Activated T-cell treated with anti-CD3 and anti-CD28 coated beads for 4 hours (primary cell): ENCODE measurements around the gene VMA21.

Experiments used
- DNase-seq: peaks from one replicate; pipeline ENCODE4 v3.0.0-alpha.2; 2020

Gene VMA21, protein sequence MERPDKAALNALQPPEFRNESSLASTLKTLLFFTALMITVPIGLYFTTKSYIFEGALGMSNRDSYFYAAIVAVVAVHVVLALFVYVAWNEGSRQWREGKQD

GRCh38 chrX:151396825-151397740, at the start of gene VMA21:
TSS of gene VMA21 (plus strand) at chrX:151397206. CDS start at chrX:151397309, 103 bp downstream.
- DNase-seq: peak; percentile 63

DNA sequence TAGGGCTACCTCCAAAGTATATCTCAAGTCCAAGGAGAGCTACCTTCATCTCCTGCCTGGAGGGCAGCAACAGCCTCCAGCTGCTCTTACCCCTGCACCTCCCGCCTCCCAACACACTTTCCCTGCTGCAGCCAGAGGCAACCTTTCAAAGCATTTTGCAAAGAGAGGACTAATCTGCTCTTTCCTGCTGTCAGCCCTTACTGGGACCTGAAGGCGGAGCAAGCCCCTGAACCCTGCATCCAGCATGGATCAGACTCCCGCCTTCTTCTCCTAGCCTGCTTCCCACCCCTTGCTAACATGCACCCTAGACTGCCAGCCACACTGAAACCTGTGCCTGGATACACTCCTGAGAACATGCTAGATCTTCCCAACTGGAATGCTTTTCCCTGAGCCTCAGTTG, 37.7 kb upstream of the VMA21 start:
- no peak for DNase-seq

DNA sequence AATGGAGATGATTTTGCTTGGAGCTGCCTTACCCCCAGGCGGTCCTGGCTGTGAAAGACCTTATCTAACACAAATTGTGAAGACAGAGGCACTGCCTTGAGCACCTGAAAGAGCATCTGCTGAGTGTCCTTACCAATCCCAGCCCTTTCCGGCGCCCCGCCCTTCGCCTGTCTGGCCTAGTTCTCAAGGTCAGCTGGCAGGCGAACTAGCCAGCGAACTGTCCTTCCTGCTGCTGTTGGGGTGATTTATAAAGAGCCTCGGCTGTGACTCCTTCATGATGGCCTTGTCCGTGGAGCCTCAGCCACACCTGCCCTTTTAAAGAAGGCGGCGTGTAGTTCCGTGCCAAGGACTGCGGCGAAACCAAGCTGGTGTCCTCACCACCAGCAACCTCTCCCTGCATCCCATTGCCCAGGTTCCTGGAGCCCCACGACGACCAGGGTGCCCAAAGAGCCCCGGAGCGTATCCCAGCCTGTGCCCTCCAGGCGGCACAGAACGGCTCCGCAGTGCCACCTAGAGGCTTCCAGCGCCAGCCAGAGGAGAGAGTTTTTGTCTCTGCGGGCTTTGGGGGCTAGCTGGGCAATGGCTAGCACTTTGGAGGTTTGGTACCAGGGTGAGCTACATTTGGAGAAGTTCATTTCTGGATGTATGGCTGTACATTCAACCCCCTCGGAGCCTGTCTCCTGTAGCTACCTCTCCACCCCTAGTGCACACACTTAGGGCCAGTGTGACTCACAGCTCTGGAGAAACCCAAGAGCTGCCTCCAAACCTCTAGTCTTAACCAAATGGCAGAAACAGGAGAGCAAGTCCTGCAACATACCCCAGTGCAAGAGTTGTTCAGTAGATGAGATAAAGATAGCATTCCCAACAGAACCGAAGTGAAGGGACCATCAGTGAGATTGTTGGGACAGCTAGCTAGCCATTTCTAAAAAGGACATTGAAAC, 36.8 kb upstream of the VMA21 start:
- DNase-seq: peak; percentile 1

DNA sequence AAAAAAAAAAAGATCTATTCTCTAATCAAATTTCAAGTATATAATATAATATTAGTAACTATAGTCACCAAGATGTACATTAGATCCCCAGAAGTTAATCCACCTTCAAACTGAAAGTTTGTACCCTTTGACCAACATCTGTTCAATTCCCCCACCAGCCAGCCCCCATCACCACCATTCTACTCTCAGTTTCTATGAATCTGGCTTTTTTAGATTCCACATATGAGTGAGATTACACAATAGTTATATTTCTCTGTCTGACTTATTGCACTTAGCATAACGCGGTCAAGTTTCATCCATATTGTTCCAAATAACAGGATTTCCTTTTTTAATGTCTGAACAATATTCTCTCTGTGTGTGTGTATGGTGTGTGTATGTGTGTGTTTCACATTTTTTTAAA, 33.7 kb upstream of the VMA21 start:
- DNase-seq: no peak

GRCh38 chrX:151365579-151365978, 31.4 kb upstream of the VMA21 start:
- no peak for DNase-seq

DNA sequence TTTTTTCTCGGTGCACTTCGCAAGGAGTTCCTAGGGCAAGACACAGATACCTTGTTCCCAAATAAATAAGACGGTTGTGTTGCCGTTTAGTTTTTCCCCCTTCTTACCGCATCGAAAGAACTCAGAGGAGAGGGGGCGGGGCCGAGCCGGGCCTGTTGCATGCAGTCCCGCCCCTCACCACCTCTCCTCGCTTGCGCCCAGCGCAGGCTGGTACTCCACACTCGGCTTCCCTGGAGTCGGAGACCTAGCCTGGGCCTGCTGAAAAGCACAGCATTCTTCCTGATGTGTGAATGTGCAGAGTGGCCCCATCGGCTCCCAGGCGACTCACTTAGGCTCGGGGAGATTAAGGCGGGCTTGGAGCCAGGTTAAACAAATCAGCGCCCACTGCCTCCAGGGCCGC, 26.1 kb upstream of the VMA21 start:
- DNase-seq: no peak

- DNase-seq: no peak
Observed at GRCh38 chrX:151384807-151385206, 12.2 kb upstream of the VMA21 start.

- DNase-seq: no peak
Observed at GRCh38 chrX:151386838-151387459, 10.1 kb upstream of the VMA21 start.

GRCh38 chrX:151391722-151392121, 5.3 kb upstream of the VMA21 start:
- DNase-seq: no peak

DNA sequence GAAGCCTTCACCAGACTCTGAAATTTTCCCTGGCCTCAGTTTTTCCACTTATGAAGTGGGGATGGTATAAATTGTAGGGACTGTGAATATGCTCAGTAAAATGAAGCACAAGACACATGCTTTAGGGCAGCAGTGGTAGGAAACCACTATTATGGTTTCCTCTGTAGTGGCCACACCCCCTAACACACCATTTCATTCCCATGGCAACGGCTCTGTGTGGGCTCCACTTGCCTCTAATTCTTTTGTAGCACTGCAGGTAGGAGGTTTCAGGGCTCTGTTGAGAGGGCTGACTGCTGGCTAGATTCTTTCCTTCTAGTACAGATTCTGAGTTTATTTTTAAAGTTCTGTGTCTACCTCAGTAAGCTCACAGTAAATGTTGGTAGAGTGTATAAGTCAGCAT, 3.5 kb upstream of the VMA21 start:
- DNase-seq: peak; percentile 23

GRCh38 chrX:151396042-151396824, 773 bp upstream of the VMA21 start:
- peak; percentile 9 for DNase-seq

DNA sequence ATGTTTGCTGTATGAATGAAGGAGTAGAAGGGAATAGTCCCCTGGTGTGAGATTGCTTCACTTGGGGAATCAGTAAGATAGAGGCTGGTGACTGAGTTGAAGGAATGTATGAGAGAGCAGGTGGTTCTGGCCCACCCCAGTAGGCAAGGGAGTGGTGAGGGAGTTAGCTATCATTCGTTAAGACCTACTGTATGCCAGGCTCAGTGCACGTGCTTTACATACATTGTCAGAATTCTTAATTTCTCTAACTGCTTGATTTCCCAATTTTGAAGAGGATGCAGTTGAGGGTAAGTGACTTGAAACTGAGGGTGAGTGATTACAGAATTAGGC, 700 bp downstream of the VMA21 start:
- DNase-seq: no peak

DNA sequence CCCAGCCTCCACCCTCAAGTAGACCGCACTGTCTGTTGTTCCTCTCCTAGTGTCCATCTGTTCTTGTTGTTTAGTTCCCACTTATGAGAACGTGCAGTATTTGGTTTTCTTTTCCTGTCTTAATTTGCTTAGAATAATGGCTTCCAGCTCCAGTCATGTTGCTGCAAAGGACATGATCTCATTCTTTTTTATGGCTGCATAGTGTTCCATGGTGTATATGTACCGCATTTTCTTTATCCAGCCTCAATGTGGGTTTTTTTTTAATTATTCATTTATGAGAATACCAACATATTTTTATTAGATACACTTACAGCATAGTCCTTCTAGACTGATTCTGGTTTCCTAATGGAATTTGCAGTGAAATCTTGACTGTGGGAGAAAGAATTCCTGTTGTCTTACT, 1.3 kb downstream of the VMA21 start:
- no peak for DNase-seq

GRCh38 chrX:151402719-151403390, 5.8 kb downstream of the VMA21 start:
- DNase-seq: no peak

GRCh38 chrX:151416579-151416978, 19.6 kb downstream of the VMA21 start:
- DNase-seq: no peak

GRCh38 chrX:151419782-151420181, 22.8 kb downstream of the VMA21 start:
- DNase-seq: no peak

GRCh38 chrX:151424505-151424904, 27.5 kb downstream of the VMA21 start:
- DNase-seq: no peak

DNA sequence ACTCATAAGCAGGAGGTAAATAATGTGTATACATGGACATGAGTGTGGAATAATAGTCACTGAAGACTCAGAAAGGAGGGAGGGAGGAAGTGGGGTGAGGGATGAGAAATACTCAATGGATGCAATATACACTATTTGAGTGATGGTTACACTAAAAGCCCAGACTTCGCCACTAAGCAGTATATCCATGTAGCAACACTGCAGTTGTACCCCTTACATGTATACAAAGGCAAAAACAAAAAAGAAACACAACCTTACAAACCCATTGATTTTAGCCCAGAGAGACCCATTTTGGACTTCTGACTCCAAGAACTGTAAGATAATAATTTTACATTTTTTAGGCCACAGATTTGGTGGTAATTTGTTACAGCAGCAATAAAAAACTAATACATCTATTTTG, 51.5 kb downstream of the VMA21 start:
- DNase-seq: no peak

- DNase-seq: no peak
Observed at GRCh38 chrX:151458824-151459223, 61.8 kb downstream of the VMA21 start.
